Nephron progenitor cell (in vitro differentiated cells): ENCODE measurements around the gene WWOX.

Source experiments
- DNase-seq: peaks from one replicate; pipeline ENCODE4 v3.0.0; 2021
- H3K27ac Mint-ChIP-seq: 2 replicates; pipeline ENCODE4 v1.8.0; 2021; ENCODE audit warnings: mild to moderate bottlenecking, moderate library complexity, mixed read lengths
- H3K27me3 Mint-ChIP-seq: 2 replicates; pipeline ENCODE4 v1.8.0; 2021; ENCODE audit warnings: mild to moderate bottlenecking, low read depth, mixed read lengths; ENCODE audit not compliant: poor library complexity
- H3K36me3 Mint-ChIP-seq: 2 replicates; pipeline ENCODE4 v1.8.0; 2021; ENCODE audit warnings: low read depth, mixed read lengths
- H3K4me1 Mint-ChIP-seq: 2 replicates; pipeline ENCODE4 v1.8.0; 2021; ENCODE audit warnings: mixed read lengths
- H3K4me3 Mint-ChIP-seq: 2 replicates; pipeline ENCODE4 v1.8.0; 2021; ENCODE audit warnings: mild to moderate bottlenecking, moderate library complexity, mixed read lengths
- H3K9me3 Mint-ChIP-seq: 2 replicates; pipeline ENCODE4 v1.8.0; 2021; ENCODE audit warnings: mild to moderate bottlenecking, moderate library complexity, mixed read lengths
- CTCF ChIP-seq: fragments of 200-600 bp; sonication (generic); IDR thresholded peaks from 2 replicates; pipeline ENCODE4 v1.5.0; 2021; ENCODE audit warnings: antibody characterized with exemption

The WWOX gene

GRCh38 chr16:78709137-78709884, 609.9 kb downstream of the WWOX start:
- H3K27me3 Mint-ChIP-seq: peaks cover 1% of the 10 kb centered on the region
- peaks cover 4% of the 10 kb centered on the region for H3K9me3 Mint-ChIP-seq
- TF ChIP-seq CTCF: no peak
- H3K4me3 Mint-ChIP-seq: no peak overlapping the region
- no peak for DNase-seq
- peaks cover 4% of the 10 kb centered on the region for H3K36me3 Mint-ChIP-seq
- no peak overlapping the region for H3K27ac Mint-ChIP-seq
- H3K4me1 Mint-ChIP-seq: peaks cover 37% of the 10 kb centered on the region

GRCh38 chr16:78715106-78715505, 615.7 kb downstream of the WWOX start:
- Mint-ChIP-seq H3K9me3 (no peaks in the 10 kb centered on the region), H3K36me3 (no peaks in the 10 kb centered on the region), H3K4me3 (no peak overlapping the region), H3K4me1 (peaks cover 19% of the 10 kb centered on the region), H3K27me3 (no peaks in the 10 kb centered on the region), H3K27ac (no peak overlapping the region)
- no peak for DNase-seq
- no peak for TF ChIP-seq CTCF

- H3K4me1 Mint-ChIP-seq: peaks cover 19% of the 10 kb centered on the region
- no peak for TF ChIP-seq CTCF
- no peaks in the 10 kb centered on the region for H3K27me3 Mint-ChIP-seq
- H3K36me3 Mint-ChIP-seq: no peaks in the 10 kb centered on the region
- no peaks in the 10 kb centered on the region for H3K9me3 Mint-ChIP-seq
- no peak overlapping the region for H3K27ac Mint-ChIP-seq
- no peak for DNase-seq
- H3K4me3 Mint-ChIP-seq: no peak overlapping the region
These were observed 616.2 kb downstream of the WWOX start for GRCh38 chr16:78715673-78716072.

GRCh38 chr16:78718141-78718540, 618.7 kb downstream of the WWOX start:
- Mint-ChIP-seq H3K36me3 (no peaks in the 10 kb centered on the region), H3K9me3 (no peaks in the 10 kb centered on the region), H3K27ac (no peak overlapping the region), H3K4me1 (peaks cover 26% of the 10 kb centered on the region), H3K4me3 (no peak overlapping the region), H3K27me3 (peaks cover under 1% of the 10 kb centered on the region)
- TF ChIP-seq CTCF: no peak
- no peak for DNase-seq

- TF ChIP-seq CTCF: no peak
- H3K9me3 Mint-ChIP-seq: peaks cover under 1% of the 10 kb centered on the region
- no peaks in the 10 kb centered on the region for H3K36me3 Mint-ChIP-seq
- no peak for DNase-seq
- H3K4me1 Mint-ChIP-seq: peaks cover 26% of the 10 kb centered on the region
- H3K27ac Mint-ChIP-seq: no peak overlapping the region
- no peak overlapping the region for H3K4me3 Mint-ChIP-seq
- peaks cover 4% of the 10 kb centered on the region for H3K27me3 Mint-ChIP-seq
These were observed 621.0 kb downstream of the WWOX start for GRCh38 chr16:78720416-78720815.

GRCh38 chr16:78727536-78727935, 628.1 kb downstream of the WWOX start:
- peaks cover 13% of the 10 kb centered on the region for H3K9me3 Mint-ChIP-seq
- no peak for TF ChIP-seq CTCF
- peaks cover 4% of the 10 kb centered on the region for H3K27me3 Mint-ChIP-seq
- H3K4me3 Mint-ChIP-seq: no peak overlapping the region
- peaks cover 1% of the 10 kb centered on the region for H3K4me1 Mint-ChIP-seq
- H3K27ac Mint-ChIP-seq: no peak overlapping the region
- H3K36me3 Mint-ChIP-seq: peaks cover 8% of the 10 kb centered on the region
- no peak for DNase-seq
